Measurements from ENCODE around the gene GCN1. TPM values are rescaled to one million over a fixed set of nuclear protein-coding genes. Genes with fewer than 3 reads are reported as not detected.

The GCN1 gene
- total RNA-seq, 1 donor from 2014 or later = 123 TPM

- FAIRE-seq (no peak), DNase-seq (ENCODE audit: low read depth) (no peak)
- no peaks in the 10 kb centered on the region for H3K9me3 ChIP-seq (ENCODE audit: insufficient read depth, low read depth, low read length)
- peaks cover 33% of the 10 kb centered on the region for H3K4me1 ChIP-seq (ENCODE audit: insufficient read depth, low read length)
- peaks cover 97% of the 10 kb centered on the region for H3K79me2 ChIP-seq (ENCODE audit: insufficient read depth, low read length)
- no peak overlapping the region for H3K4me2 ChIP-seq (ENCODE audit: low read length)
- Mint-ChIP-seq H3K9me3 (ENCODE audit: unreplicated experiment) (no peaks in the 10 kb centered on the region), H3K27ac (ENCODE audit: unreplicated experiment) (peak overlapping the region; percentile 18), H3K4me3 (ENCODE audit: unreplicated experiment) (no peak overlapping the region), H3K4me1 (ENCODE audit: low read depth, unreplicated experiment) (peaks cover 53% of the 10 kb centered on the region), H3K36me3 (ENCODE audit: low read depth, unreplicated experiment) (peaks cover under 1% of the 10 kb centered on the region), H3K27me3 (ENCODE audit: low read depth, unreplicated experiment) (no peaks in the 10 kb centered on the region)
- no peak overlapping the region for H2AFZ ChIP-seq (ENCODE audit: low read depth, low read length)
- no peak overlapping the region for H3K4me3 ChIP-seq (ENCODE audit: insufficient read depth, low read depth, low read length)
- no peak overlapping the region for H3K27ac ChIP-seq (ENCODE audit: low read depth, low read length)
- H4K20me1 ChIP-seq (ENCODE audit: insufficient read depth, low read length) = peaks cover 76% of the 10 kb centered on the region
- H3K9ac ChIP-seq (ENCODE audit: low read length) = no peak overlapping the region
- no peaks in the 10 kb centered on the region for H3K27me3 ChIP-seq (ENCODE audit: insufficient read depth, low read length)
- TF ChIP-seq CTCF (IDR thresholded peaks at IDR 0.05; ENCODE audit: insufficient read depth, low read depth, low read length) (no peak), EZH2 (IDR thresholded peaks at IDR 0.05; ENCODE audit: insufficient read depth, low read length) (no peak)
- no peaks in the 10 kb centered on the region for H3K36me3 ChIP-seq (ENCODE audit: insufficient read depth, low read length)
Observed at GRCh38 chr12:120242275-120242799, 47.8 kb upstream of the GCN1 start.

- H3K4me3 Mint-ChIP-seq (ENCODE audit: unreplicated experiment) = no peak overlapping the region
- peaks cover 97% of the 10 kb centered on the region for H3K79me2 ChIP-seq (ENCODE audit: insufficient read depth, low read length)
Observed at GRCh38 chr12:120241561-120242274, 47.2 kb upstream of the GCN1 start.

More at GRCh38 chr12:120241561-120242274, 47.2 kb upstream of the GCN1 start:
- Histone ChIP-seq H3K4me1 (ENCODE audit: insufficient read depth, low read length) (peaks cover 34% of the 10 kb centered on the region), H2AFZ (ENCODE audit: low read depth, low read length) (no peak overlapping the region), H3K27me3 (ENCODE audit: insufficient read depth, low read length) (no peaks in the 10 kb centered on the region), H3K4me3 (ENCODE audit: insufficient read depth, low read depth, low read length) (no peak overlapping the region), H3K9me3 (ENCODE audit: insufficient read depth, low read depth, low read length) (no peaks in the 10 kb centered on the region), H4K20me1 (ENCODE audit: insufficient read depth, low read length) (peaks cover 71% of the 10 kb centered on the region), H3K9ac (ENCODE audit: low read length) (no peak overlapping the region), H3K36me3 (ENCODE audit: insufficient read depth, low read length) (no peaks in the 10 kb centered on the region), H3K4me2 (ENCODE audit: low read length) (no peak overlapping the region), H3K27ac (ENCODE audit: low read depth, low read length) (no peak overlapping the region)
- Mint-ChIP-seq H3K9me3 (ENCODE audit: unreplicated experiment) (no peaks in the 10 kb centered on the region), H3K36me3 (ENCODE audit: low read depth, unreplicated experiment) (no peaks in the 10 kb centered on the region), H3K4me1 (ENCODE audit: low read depth, unreplicated experiment) (peaks cover 55% of the 10 kb centered on the region), H3K27me3 (ENCODE audit: low read depth, unreplicated experiment) (no peaks in the 10 kb centered on the region), H3K27ac (ENCODE audit: unreplicated experiment) (peak overlapping the region; percentile 18)
- FAIRE-seq = no peak
- no peak for DNase-seq (ENCODE audit: low read depth)
- no peak for TF ChIP-seq CTCF (IDR thresholded peaks at IDR 0.05; ENCODE audit: insufficient read depth, low read depth, low read length)
